Astrocyte (in vitro differentiated cells and primary cell): Measurements from ENCODE around the gene COG7.

Source experiments
- EZH2 ChIP-seq: IDR thresholded peaks from 2 replicates; pipeline ENCODE4 v1.6.1; 2012; ENCODE audit warnings: mild to moderate bottlenecking, low read length, inconsistent platforms; ENCODE audit not compliant: insufficient read depth
- TF ChIP-seq, protein P1 (sequence below): IDR thresholded peaks from 2 replicates; pipeline ENCODE4 v1.5.1; 2011; ENCODE audit warnings: low read depth, mild to moderate bottlenecking, inconsistent platforms, low read length, moderate library complexity; ENCODE audit not compliant: insufficient read depth

DNA sequence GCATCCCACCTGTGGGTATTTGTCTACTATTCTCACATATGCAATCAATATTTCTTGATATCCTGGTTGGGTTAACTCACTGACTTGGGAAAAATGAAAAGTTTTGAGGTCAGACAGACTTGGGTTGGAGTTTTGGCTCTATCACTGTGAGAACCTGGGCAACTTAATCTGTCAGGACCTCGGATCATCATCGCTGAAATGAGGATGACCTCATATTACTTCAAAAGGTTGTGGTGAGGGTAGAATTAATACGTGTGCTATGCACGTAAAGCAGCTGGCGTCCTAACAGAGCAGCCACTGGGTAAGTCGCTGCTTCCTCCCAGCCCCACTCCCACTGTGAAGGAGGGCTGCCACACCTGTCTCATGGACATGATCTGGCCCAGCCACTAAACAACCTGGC lies 57.3 kb downstream of the COG7 start:
- TF ChIP-seq, protein P1, sequence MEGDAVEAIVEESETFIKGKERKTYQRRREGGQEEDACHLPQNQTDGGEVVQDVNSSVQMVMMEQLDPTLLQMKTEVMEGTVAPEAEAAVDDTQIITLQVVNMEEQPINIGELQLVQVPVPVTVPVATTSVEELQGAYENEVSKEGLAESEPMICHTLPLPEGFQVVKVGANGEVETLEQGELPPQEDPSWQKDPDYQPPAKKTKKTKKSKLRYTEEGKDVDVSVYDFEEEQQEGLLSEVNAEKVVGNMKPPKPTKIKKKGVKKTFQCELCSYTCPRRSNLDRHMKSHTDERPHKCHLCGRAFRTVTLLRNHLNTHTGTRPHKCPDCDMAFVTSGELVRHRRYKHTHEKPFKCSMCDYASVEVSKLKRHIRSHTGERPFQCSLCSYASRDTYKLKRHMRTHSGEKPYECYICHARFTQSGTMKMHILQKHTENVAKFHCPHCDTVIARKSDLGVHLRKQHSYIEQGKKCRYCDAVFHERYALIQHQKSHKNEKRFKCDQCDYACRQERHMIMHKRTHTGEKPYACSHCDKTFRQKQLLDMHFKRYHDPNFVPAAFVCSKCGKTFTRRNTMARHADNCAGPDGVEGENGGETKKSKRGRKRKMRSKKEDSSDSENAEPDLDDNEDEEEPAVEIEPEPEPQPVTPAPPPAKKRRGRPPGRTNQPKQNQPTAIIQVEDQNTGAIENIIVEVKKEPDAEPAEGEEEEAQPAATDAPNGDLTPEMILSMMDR = no peak
- TF ChIP-seq EZH2 = no peak
